HepG2 (cell line): Measurements from ENCODE around the gene SMIM8. TPM values are rescaled to one million over a fixed set of nuclear protein-coding genes. Genes with fewer than 3 reads are reported as not detected.

Source experiments
- ATAC-seq: fragments of 200-7000 bp; cut with Tn5 transposase; 3 replicates; pipeline ENCODE4 v1.9.1; 2020; ENCODE audit warnings: mild to moderate bottlenecking, moderate library complexity
- BruUV-seq: library from RNA; stranded (reverse); fragments of 400-500 nt; replicated peaks from 2 replicates; lab custom pipeline; 2021; lab: Mats Ljungman, UMichigan
- CTCF ChIA-PET: fragments of 300-600 bp; formaldehyde crosslinking; extraction: SDS; loops from one replicate; lab custom pipeline; 2021; ENCODE audit warnings: low total read pairs, inconsistent platforms, low intra/inter-chr PET ratio; lab: Yijun Ruan, JAX
- POLR2A ChIA-PET: fragments of 350-600 bp; sonication (Branson Sonifier 250); formaldehyde crosslinking; loops from one replicate; lab custom pipeline; 2020; ENCODE audit warnings: antibody characterized with exemption, inconsistent platforms; lab: Yijun Ruan, JAX
- DNase-seq: peaks from one replicate; pipeline ENCODE4 v3.0.0-alpha.2; 2015; ENCODE audit warnings: low spot score
- FAIRE-seq: peaks from 3 replicates; lab custom pipeline; 2011; peaks lifted over from hg19 to GRCh38; lab: Jason Lieb, UNC
- H2AFZ ChIP-seq: one replicate; pipeline ENCODE4 v1.6.1; 2011; ENCODE audit warnings: low read length, inconsistent platforms
- H3K27ac ChIP-seq: fragments of 300-600 bp; 3 replicates; pipeline ENCODE4 v1.8.0; 2011; ENCODE audit warnings: mixed run types, mild to moderate bottlenecking, mixed read lengths, low read length, inconsistent platforms; ENCODE audit not compliant: insufficient read depth; ENCODE audit errors: extremely low read length
- H3K27me3 ChIP-seq, 2 experiments: fragments of 200-600 bp in 1 of 2; 2 replicates in 1 of 2; 3 replicates in 1 of 2; pipeline versions ENCODE4 v1.6.0 to v1.8.0; 2011; ENCODE audit warnings: low read length in 2 of 2, mild to moderate bottlenecking in 2 of 2, moderate library complexity in 2 of 2, inconsistent platforms in 1 of 2; ENCODE audit not compliant: insufficient read depth in 2 of 2, control insufficient read depth in 1 of 2
- H3K36me3 ChIP-seq, 2 experiments: fragments of 200-600 bp in 1 of 2; replicated peaks in 1 of 2; 2 replicates in 1 of 2; 3 replicates in 1 of 2; pipeline versions ENCODE4 v1.5.1 to v1.8.0; 2011; ENCODE audit warnings: low read length in 2 of 2, inconsistent platforms in 1 of 2; ENCODE audit not compliant: insufficient read depth in 2 of 2, control insufficient read depth in 1 of 2
- H3K4me1 ChIP-seq: 2 replicates; pipeline ENCODE4 v1.5.1; 2012; ENCODE audit warnings: low read length, inconsistent platforms; ENCODE audit not compliant: insufficient read depth
- H3K4me2 ChIP-seq: 2 replicates; pipeline ENCODE4 v1.6.0; 2011; ENCODE audit warnings: low read depth, low read length, inconsistent platforms
- H3K4me3 ChIP-seq, 3 experiments: fragments of 200-600 bp in 1 of 3; sonication (generic), shearing (Covaris generic) in 1 of 3; replicated peaks in 1 of 3; 2 replicates each; pipeline ENCODE4 v1.5.1; 2011 to 2016; ENCODE audit warnings: low read length in 3 of 3, inconsistent platforms in 2 of 3, low read depth in 2 of 3, mild to moderate bottlenecking in 2 of 3, control low read depth in 1 of 3, mixed read lengths in 1 of 3; ENCODE audit not compliant: insufficient read depth in 1 of 3
- H3K79me2 ChIP-seq: one replicate; pipeline ENCODE4 v1.6.1; 2011; ENCODE audit warnings: low read length, inconsistent platforms; ENCODE audit not compliant: insufficient read depth
- H3K9ac ChIP-seq: 2 replicates; pipeline ENCODE4 v1.6.0; 2011; ENCODE audit warnings: mild to moderate bottlenecking, low read depth, low read length, inconsistent platforms; ENCODE audit not compliant: insufficient read depth
- H3K9me3 ChIP-seq: 2 replicates; pipeline ENCODE4 v1.5.1; 2012; ENCODE audit warnings: mild to moderate bottlenecking, low read length
- H4K20me1 ChIP-seq: 2 replicates; pipeline ENCODE4 v1.6.0; 2011; ENCODE audit warnings: inconsistent platforms, mild to moderate bottlenecking, low read length, moderate library complexity; ENCODE audit not compliant: insufficient read depth
- FOXA1 ChIP-seq, 2 experiments: fragments of 450-650 bp in 1 of 2; sonication (generic) in 1 of 2; formaldehyde crosslinking in 1 of 2; IDR thresholded peaks; 2 replicates each; pipeline versions ENCODE4 v1.4.0 to v1.6.1; 2016 to 2020; ENCODE audit warnings: missing genetic modification reagents in 1 of 2
- NFE2L1 ChIP-seq: sonication (generic); formaldehyde crosslinking; IDR thresholded peaks from 2 replicates; pipeline ENCODE4 v1.4.0; 2020; ENCODE audit warnings: missing genetic modification reagents, mild to moderate bottlenecking, borderline replicate concordance
- NPAS2 ChIP-seq: sonication (generic); formaldehyde crosslinking; IDR thresholded peaks from 2 replicates; pipeline ENCODE4 v1.8.0; 2022; ENCODE audit warnings: mild to moderate bottlenecking, missing genetic modification reagents, borderline replicate concordance
- ZBTB49 ChIP-seq: sonication (generic); formaldehyde crosslinking; IDR thresholded peaks from 2 replicates; pipeline ENCODE4 v1.4.0; 2020; ENCODE audit warnings: missing genetic modification reagents, borderline replicate concordance
- ZFP36 ChIP-seq: fragments of 150-350 bp; IDR thresholded peaks from 2 replicates; pipeline ENCODE4 v1.6.1; 2018; ENCODE audit warnings: borderline replicate concordance, low read length, low read depth; ENCODE audit not compliant: partially characterized antibody
- ZNF496 ChIP-seq: sonication (generic); formaldehyde crosslinking; IDR thresholded peaks from 2 replicates; pipeline ENCODE4 v1.8.1; 2023; ENCODE audit warnings: mild to moderate bottlenecking, moderate library complexity, missing genetic modification reagents; ENCODE audit not compliant: insufficient replicate concordance
- ZNF788 ChIP-seq: sonication (generic); formaldehyde crosslinking; IDR thresholded peaks from 2 replicates; pipeline ENCODE4 v1.5.0; 2020; ENCODE audit warnings: mild to moderate bottlenecking, missing genetic modification reagents, borderline replicate concordance
- WGBS: methylation state at CpG from one replicate; pipeline ENCODE4 v1.1.6; 2017; ENCODE audit warnings: low lambda C conversion rate; 5-methylcytosine and 5-hydroxymethylcytosine counted together
- in situ Hi-C: cut with HindIII; loops from 2 replicates; pipeline ENCODE4 v1.10.0; 2017; ENCODE audit warnings: low pct_unique_long_range_greater_than_20kb; ENCODE audit not compliant: extremely low pct_ligation_motif_present
- intact Hi-C: fragments of 100-400 bp; cut with micrococcal nuclease; formaldehyde crosslinking; loops from one replicate; pipeline ENCODE4 v1.10.0; 2022; ENCODE audit not compliant: unreplicated experiment
- polyA plus RNA-seq, 8 experiments: library from polyadenylated mRNA; depleted of rRNA in 3 of 8; stranded (reverse) in 7 of 8; unstranded in 1 of 8; fragments of >200 nt; fragmentation: Illumina TruSeq in 4 of 8; extraction: Trizol in 4 of 8; gene quantifications; 2 replicates each; pipeline versions ENCODE4 v1.2.1 to v1.2.3, GENCODE V29; 2011 to 2016; ENCODE audit warnings: low read depth in 4 of 8, missing spikeins in 1 of 8, mixed read lengths in 1 of 8; ENCODE audit not compliant: insufficient read depth in 1 of 8
- total RNA-seq, 5 experiments: library from RNA; depleted of rRNA; stranded (reverse); fragments of >200 nt; fragmentation: Illumina TruSeq; extraction: Trizol; gene quantifications; 2 replicates each; pipeline ENCODE4 v1.2.3, GENCODE V29; 2016; ENCODE audit warnings: low read depth in 1 of 5
- TF ChIP-seq, protein P1 (sequence below): sonication (generic); formaldehyde crosslinking; IDR thresholded peaks from 2 replicates; pipeline ENCODE4 v1.4.0; 2020; ENCODE audit warnings: missing genetic modification reagents
- TF ChIP-seq, protein P2 (sequence below): sonication (generic); formaldehyde crosslinking; IDR thresholded peaks from 2 replicates; pipeline ENCODE4 v1.5.1; 2020; ENCODE audit warnings: missing genetic modification reagents, mild to moderate bottlenecking, borderline replicate concordance

Gene SMIM8
- total and polyA plus RNA-seq, 2 of the 13 experiments (the other 11 are each of a cell fraction or from before 2014, with no cell fraction given): 4.8 to 10.0 TPM

GRCh38 chr6:87291883-87292282 lies 30.5 kb upstream of the SMIM8 start:
- Histone ChIP-seq H3K4me2 (no peak overlapping the region), H3K79me2 (no peaks in the 10 kb centered on the region), H3K27me3 (peaks cover 0 to 7% of the 10 kb centered on the region in 2 experiments; a peak in 1 of 5 replicates), H3K4me1 (no peaks in the 10 kb centered on the region), H3K4me3 (no peak overlapping the region), H4K20me1 (no peaks in the 10 kb centered on the region), H3K27ac (no peak overlapping the region), H3K9ac (no peak overlapping the region), H2AFZ (no peak overlapping the region), H3K9me3 (no peaks in the 10 kb centered on the region), H3K36me3 (no peaks in the 10 kb centered on the region)
- intact Hi-C loops: no loop called here
- in situ Hi-C loops: no loop called here
- ATAC-seq: no peak
- no peak for TF ChIP-seq ZBTB49 (CRISPR knock-in tag)
- no peak for TF ChIP-seq FOXA1 (IDR thresholded peaks at IDR 0.05)
- TF ChIP-seq FOXA1 (CRISPR knock-in tag; IDR thresholded peaks at IDR 0.05): no peak
- TF ChIP-seq, protein P1, sequence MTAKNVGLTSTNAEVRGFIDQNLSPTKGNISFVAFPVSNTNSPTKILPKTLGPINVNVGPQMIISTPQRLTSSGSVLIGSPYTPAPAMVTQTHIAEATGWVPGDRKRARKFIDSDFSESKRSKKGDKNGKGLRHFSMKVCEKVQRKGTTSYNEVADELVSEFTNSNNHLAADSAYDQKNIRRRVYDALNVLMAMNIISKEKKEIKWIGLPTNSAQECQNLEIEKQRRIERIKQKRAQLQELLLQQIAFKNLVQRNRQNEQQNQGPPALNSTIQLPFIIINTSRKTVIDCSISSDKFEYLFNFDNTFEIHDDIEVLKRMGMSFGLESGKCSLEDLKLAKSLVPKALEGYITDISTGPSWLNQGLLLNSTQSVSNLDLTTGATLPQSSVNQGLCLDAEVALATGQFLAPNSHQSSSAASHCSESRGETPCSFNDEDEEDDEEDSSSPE (CRISPR knock-in tag): no peak
- no peak for TF ChIP-seq ZNF496
- no peak for TF ChIP-seq ZNF788 (CRISPR knock-in tag)
- no peak for TF ChIP-seq NPAS2 (CRISPR knock-in tag)
- TF ChIP-seq ZFP36: no peak
- TF ChIP-seq NFE2L1 (CRISPR knock-in tag): no peak
- TF ChIP-seq, protein P2, sequence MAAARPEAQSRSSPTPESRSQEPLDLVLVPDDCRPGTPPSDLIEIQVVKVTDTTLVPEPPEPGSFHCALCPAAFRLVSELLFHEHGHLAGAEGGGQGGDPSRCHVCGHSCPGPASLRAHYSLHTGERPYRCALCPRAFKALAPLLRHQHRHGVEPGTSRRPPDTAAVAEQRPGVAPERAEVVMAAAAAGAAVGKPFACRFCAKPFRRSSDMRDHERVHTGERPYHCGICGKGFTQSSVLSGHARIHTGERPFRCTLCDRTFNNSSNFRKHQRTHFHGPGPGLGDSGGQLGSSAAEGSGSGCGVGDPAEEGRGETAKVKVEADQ (CRISPR knock-in tag): no peak
- CTCF ChIA-PET: no interaction called here
- POLR2A ChIA-PET: no interaction called here
- no peak for FAIRE-seq
- WGBS: 0% methylated on average over 2 of the region's 2 CpGs
- BruUV-seq: no TSS peak
- DNase-seq: no peak
